Stimulated activated CD8-positive, alpha-beta memory T cell treated with anti-CD3 and anti-CD28 coated beads, Interleukin-15, amount 100 ng/mL, for 1 hour (primary cell): Measurements from ENCODE around the gene RIT2.

Source experiments
- DNase-seq: peaks from one replicate; pipeline ENCODE4 v3.0.0-alpha.2; 2020; ENCODE audit warnings: low read depth

RIT2 gene

DNA sequence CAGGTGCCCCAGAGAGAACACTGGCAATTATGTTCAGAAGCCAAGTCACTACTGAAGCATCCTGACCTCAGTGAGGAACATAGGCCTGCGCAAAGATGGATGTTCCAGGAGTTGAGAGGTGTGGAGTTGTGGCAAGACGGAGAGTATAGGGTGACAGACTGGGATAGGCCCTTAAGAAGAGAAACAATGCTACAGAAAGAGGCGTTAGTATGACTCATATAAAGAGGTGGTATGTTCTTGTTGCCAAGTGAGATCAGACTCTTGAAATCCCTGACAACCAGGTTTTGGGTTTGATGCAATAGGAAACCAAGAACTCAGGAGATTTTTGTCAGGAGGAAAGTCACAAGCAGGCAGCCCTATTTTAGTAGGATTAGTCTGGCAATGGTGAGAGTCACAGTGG is 185.6 kb downstream of the RIT2 start:
- no peak for DNase-seq

DNA sequence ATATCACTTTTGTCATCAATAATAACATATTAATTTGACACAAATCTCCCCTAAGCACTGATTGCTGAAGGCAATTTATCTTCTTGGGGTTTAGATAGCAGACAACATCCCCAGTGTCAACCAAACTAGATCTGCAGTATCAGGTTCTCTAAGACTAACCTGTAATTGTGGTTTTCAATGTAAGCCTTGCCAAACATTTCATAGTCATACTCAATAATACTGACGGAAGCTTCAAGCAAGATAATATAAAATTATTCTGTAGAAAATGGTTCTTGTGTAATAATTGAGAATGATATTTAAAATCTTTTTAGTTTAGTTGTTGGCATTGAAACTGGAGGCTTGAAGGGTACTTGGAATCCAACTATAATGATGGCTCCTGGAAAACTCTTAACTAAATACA is 186.3 kb downstream of the RIT2 start:
- no peak for DNase-seq

DNA sequence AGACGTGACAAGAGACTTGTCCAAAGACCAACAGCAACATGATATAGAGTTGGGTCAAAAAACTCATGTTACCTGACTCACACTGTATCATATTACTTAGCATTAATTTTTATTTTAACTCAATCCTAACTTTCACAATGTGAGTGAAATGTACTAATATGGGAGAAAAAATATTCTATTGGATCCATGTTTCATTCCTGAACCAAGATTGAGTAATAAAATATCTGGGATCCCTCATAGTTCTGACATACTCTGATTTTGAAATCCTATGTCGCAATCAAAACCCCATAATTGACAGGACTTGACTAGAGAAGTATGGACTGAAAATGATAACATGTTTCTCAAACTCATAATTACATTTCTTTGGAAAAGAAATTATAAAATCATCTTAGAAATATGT is 190.4 kb downstream of the RIT2 start:
- DNase-seq, result no peak

DNA sequence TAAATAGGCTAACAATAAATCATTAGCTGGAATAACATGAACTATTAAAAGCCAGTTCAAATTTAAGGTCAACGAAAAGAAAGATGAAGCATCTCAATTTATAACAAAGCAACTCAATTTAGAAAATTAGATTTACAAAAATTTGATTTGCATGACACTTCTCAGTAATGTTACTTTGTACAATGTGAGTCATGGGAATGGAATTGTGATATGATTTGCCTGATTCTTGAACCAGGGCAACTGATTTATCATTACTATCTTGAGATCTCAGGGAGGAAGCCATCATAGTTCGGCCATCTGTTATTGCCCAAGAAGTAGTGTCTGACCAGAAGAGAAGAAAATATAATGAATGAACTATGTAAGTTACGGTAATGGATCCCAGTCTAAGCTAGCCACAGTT is 193.1 kb downstream of the RIT2 start:
- no peak for DNase-seq

DNA sequence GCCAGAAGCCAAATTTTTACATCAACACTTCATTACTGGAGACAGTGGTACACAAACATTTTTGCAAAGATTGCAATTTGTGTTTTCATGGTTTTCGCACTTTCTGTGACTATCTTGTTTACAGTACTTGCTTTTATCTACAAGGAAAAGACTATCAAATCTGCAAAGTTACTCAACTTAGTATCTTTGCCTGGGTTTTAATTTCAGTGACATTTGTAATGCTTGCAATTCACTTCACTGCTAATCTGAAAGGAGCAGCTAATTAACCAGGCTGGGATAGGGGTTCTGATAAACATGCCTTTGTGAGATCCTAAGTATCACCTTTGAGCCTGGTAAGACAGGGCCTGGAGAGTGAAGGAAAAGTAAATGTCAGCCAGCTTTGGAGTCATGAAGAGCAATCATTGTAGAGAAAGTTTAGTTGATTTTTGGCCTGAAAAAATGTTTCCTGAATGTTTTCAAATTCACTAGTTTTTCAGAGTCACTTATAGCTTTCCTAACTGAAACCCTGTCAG is 194.2 kb downstream of the RIT2 start:
- DNase-seq, result no peak

DNA sequence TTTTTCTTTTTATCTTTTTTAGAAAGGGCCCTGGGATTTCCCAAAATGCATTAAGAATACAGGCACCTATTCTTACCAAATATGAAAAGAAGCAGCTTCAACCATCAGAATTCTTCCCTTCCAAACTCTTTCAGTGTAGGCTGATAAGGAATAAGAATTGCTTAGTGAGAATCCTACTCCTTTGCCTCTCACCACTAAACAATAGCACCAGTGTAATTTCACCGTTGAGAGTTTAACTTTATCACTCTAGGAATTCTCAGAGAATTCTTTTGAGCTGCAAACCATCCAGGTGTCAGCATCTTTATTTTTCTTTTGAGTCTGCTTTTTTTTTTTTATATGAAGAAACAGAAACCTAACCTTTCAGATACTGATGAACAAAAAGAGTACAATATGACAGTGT is 194.9 kb downstream of the RIT2 start:
- no peak for DNase-seq

DNA sequence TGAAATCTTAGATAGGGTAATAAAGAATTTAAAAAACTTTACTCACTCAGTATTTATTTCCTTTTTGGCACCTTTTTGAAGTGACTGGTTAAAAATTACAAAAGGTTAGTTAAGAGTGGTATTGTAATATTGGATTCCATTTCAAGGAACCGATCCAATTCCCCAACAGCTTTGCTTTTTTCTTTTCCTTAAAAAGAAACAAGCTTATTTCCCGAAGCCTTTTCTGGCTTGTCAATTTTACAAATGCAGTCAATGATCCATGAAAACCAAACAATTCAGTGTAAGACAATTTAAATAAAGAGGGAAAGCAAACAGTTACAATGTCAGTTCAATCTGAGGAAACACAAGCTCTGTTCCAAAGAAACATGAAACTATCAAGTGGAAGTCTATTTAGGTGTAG is 200.2 kb downstream of the RIT2 start:
- DNase-seq, result no peak

DNA sequence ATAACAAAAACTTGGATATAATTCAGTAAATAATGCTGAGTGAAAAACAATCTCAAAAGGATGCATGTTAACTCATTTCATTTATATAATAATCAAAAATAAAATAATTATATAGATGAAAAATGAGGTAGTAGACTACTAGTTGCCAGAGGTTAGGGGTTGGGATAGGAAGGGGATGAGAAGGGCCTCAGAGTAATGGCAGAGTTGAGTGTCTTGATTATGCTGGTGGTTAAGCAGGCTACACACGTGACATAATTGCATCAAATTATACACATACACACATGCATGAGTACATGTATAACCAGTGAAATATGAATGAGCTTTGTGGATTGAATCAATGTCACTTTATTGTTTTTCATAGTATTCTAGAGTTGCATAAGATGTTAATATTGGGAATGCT is 201.0 kb downstream of the RIT2 start:
- no peak for DNase-seq

DNA sequence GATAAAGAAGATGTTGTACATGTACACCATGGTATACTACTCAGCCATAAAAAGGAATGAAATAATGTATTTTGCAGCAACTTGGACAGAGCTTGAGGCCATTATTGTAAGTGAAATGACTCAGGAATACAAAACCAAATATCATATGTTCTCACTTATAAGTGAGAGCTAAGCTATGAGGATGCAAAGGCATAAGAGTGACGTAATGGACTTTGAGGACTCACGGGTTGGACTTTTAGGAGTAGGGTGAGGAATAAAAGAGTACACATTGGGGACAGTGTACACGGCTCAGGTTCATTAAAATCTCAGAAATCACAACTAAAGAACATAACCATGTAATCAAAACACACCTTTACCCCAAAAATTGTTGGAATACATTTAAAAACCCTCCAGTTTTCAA is 206.4 kb downstream of the RIT2 start:
- no peak for DNase-seq

DNA sequence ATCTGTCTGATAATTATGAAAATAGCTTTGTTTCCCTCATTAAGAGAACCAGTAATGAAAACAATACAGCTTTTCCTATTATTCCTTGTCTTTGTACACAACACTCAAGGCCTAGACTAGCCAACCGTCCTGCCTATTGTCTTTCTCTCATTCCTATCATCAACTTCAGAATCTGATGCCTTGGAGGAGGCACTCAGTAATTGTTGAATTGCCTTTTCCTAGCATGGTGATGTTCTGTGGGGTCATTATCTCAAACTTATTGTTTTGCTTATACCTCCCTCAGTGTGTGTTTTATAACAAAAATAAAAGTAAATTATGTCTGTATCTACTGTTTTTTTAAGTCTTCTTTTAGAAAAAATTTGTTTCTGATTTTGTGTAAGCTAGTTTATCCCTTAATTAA is 208.7 kb downstream of the RIT2 start:
- DNase-seq, result no peak

DNA sequence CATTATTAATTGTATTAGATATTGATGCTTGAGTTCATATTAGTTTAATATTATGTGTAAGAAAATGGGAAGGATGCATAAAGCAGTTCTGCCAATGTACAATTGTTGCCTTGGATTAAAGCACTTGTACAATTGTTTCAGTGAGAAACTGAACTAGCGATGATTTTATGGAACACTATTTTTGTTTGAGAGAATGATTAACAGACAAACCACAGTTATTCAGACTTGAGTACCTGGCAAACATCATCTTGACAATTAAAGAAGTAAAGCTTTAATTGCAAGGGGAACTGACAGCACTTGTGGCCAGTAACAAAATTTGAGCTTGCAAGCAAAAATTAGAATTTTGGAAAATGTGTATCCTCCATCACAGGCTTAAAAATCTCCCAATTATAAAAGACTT is 214.3 kb downstream of the RIT2 start:
- no peak for DNase-seq

DNA sequence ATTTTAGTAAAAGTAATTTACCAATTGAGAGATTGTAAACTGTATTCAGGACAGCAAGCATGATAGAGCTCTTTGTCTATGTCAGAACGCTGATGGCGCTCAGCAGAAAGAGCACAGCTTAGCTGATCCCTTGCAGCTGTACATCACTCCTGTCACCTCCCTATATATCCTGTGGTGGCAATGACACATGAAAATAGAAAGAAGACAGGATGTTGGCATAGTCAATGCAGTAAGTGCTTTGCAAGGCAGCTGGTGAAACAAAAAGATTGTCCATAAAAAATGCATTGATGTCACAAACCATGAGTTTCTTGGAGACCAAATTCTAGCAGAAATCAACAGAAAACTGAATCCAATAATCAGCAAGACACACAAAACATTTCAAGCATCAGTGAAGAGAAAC is 221.5 kb downstream of the RIT2 start:
- DNase-seq, result no peak

DNA sequence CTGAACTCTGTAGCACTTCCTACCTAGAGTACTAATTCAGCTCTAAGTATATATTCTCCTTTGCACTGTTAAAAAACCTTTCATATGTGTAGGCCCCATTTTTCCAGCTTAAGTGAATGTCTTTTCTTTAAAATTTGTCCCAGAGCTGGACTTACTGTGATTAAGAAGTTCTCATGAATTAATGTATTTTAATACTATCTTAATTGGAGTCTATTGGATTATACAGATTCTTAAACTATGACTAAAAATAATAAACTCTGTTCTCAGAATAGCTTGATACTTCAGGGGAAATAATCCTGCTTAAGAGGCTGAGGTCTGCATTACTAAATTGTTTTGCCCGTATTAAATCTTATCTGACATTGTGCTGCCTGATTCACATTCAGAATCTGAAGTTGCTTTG is 223.3 kb downstream of the RIT2 start:
- DNase-seq, result no peak

DNA sequence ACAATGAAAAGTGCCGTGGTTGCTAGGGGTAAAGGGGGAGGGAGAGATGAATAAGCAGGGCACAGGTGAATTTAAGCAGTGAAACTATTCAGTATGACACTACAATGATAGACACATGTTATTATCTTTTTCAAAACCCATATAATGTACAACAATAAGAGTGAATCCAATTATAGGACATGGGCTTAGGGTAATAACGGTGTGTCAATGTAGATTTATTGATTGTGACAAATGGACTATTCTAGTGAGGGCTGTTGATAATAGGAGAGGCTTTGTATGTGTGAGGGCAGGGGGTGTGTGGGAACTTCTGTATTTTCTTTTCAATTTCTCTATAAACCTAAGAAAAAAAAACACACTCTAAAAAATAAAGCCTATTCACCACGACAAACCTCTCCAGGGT is 223.8 kb downstream of the RIT2 start:
- DNase-seq, result no peak

DNA sequence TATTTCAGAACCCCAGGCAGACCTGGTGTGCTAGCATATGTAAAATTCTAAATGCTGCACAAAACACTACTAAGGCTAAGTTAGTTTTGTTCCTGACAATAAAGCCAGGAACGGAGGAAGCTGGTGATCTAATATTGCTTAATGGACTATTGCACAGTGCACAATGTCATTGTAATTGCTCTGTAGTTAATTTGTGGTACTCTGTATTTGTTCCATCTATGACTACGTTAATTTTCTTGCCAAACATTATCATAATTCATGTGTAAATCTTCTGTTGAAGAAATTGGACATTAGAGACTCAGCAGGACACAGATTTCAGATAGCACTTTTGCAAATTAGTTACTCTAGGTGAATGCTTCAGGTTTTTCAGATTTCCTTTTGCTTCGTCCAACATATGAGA is 232.3 kb downstream of the RIT2 start:
- no peak for DNase-seq

DNA sequence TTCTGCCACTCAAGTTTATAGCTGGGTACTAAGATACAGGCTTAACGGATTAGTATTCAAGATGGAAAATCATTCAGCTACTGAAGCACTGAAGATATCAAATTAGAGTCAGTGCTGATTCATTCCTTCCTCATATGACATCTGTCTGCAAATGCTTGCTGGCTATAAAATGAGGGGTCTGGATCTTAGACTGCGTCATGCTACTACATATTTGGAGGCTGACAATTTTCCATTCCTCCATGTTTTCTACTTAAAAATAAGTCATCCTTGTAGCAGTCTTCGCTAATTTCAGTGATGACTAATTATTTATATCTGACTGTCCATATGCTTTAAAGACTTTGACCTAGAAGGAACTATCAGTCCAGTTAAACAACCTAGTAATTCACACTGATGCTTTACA is 233.4 kb downstream of the RIT2 start:
- no peak for DNase-seq

DNA sequence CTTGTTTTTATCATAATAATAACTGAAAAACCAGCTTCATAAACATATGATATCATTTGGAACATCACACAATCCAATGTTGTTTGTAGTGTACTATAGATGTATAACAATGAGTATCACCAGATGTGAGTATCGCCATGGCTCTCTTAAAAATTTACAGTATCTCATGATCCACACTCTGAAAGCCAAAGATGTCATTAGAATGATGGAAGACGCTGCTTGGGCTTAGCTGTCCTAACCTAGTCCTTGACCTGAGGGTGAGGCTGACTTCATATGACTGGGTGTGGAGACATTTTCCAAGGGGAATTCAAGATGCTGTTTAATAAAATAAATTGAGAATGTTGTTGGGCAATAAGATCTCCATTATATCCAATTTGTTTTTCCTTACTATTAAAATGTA is 242.6 kb downstream of the RIT2 start:
- DNase-seq, result no peak

DNA sequence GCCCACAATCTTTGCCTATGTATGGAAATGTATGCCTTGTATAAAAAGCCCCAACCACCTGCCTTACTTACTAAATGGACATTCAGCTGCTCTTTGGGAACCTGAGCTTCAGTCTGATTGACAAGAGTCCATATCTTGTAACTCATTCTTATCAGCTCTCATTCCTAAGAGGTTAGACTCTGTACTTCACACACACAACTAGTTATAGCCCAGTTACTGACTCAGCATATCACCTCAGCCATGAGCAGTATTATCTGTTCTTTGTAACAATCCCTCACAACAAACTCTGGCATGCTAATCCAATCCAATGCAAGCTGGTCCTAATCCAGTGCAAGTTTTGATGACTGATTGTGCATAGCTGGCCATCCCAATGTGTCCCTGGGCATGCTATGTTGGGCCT is 250.6 kb downstream of the RIT2 start:
- DNase-seq, result no peak

DNA sequence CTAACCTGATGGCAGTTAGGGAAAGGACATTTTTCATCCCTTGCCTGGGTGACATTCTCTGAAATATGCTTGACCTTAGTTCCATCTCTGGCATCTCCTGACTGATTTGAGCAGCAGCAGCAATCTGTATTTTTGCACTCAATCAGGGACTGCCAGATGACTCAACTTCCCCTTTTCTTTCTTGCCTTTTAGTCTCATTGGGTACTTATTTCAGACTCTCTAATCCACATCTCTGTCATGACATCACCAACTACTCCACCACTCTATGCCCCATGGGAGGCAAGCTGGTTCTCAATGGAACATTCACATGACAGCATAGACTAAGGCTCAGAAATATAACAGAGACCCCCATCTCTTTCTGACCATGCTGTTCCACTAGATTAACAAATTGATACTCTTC is 254.2 kb downstream of the RIT2 start:
- no peak for DNase-seq

DNA sequence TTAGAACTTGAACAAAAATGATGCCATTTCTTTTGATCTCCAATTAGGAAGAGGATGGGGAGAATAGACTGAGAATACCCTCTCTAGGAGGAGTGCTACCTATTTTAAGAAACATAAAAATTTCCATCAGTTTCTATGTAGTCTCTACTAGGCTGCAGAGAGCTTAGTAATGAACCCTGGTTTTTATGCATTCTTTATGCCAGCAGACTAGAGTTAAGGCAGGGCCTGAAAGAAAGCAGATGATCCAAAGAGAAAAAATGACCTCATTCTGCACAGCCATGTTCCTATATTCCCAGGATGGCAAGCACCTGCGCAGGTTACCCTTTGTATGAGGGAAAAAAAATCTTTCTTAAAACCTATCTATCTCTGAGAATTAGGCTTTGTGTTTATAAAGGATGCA is 254.9 kb downstream of the RIT2 start:
- DNase-seq, result no peak

DNA sequence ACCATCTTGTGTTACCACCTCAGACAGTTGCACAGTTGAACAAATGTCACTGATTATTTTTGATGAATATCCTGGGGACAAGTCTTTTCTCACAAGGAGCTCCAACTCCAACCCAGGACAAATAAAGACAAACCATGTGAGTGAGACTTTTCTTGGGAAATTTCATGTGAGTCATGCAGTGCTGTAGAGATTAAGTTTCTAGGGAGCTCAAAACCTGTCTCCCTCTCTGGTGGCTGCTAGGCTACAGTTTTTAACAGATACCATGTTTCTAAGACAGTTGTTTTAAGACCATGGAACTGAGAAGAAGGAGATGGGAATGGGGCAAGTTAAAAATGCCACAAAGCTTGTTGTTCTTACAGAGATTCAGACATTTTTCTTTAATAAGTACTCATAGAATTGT is 255.5 kb downstream of the RIT2 start:
- DNase-seq, result no peak

DNA sequence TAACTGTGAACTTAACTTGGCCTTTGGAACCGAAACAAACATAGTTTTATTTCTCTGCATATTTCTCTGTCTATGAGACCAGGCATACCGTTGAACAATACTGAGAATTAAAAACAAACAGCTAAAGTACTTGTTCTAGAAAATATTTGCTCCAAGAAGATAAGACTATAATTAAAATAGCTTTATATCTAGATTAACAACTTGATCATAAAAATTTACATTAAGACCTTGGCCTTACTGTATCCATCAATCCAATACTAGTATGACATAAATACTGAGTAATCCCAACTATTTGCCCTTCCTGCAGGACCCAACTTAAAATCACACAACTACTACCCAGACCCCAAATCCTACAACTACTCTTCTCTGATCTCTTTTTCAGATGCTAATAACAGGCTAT is 260.9 kb downstream of the RIT2 start:
- DNase-seq, result no peak

DNA sequence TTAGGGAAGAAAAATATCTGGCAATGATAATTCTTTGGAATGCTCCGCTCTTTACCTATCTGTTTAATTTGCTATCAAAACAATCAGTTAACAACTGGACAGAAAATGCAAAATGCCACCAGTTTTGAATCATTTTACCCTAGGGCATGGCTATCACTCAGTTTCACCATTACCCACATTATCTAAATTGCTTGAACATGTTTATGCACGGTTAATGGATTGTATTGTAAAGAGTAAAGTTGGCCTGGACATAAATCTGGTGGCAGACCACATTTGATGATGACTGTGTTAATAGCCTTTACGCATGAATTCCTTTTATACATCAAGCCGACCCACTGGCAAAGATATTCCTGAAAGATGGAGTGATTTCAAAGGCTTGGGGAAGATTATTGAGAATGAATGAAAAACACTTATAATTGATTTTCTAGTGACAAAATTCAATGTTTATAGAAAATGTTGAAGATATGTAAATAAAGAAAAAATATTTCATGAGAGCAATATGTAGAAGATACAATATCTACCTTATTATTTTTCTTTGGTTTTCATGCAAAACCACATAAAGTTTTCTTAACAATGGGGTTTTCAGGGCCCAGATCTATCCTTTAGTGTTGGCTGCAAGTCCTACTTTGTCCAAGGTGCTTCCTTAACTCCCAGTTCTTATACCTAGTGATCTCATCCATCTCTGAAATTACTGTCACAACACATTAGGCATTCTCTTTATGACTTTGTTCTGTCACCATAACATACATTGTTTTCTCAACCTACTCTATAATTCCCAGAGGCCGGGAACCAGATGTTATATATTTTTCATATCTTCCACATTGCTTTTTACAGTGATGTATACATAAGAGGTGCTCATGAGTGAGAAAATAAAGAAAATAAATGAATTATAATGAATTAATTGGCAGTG is 265.1 kb downstream of the RIT2 start:
- DNase-seq, result no peak

DNA sequence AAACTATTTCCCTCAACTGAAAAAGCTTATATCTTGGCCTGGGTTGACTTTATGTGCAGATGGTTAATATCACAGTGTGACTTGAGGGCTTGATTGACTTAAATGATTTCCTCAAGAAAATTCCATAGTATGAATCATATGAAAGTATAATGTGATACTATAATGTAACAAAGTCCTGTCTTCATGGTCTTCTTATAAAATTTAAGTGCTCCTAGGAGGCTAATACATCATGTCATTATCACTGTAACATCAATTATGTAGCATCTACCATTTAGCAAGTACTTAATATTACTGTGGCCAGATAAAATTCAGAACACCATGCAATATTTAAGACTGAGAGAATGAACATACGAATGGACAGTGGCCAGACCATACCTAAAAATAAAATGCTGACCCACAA is 276.1 kb downstream of the RIT2 start:
- no peak for DNase-seq
